ENCODE measurements around the gene YWHAG. TPM values are rescaled to one million over a fixed set of nuclear protein-coding genes. Genes with fewer than 3 reads are reported as not detected.
A peak's percentile ranks its signal among the peaks of the same experiment; 100 is the strongest.

The YWHAG gene
- total RNA-seq, 1 experiment from 2014 or later, result 241 TPM

- Histone ChIP-seq H2BK15ac (ENCODE audit: low read depth, low read length) (no peak overlapping the region), H3K56ac (ENCODE audit: insufficient read length, low read depth, low read length) (no peak overlapping the region), H2BK20ac (ENCODE audit: low read depth, low read length, poor library complexity, severe bottlenecking) (no peak overlapping the region), H3K9ac (ENCODE audit: extremely low read depth, insufficient read length, low read length) (no peak overlapping the region), H2AFZ (ENCODE audit: low read length) (no peak overlapping the region), H3K27ac (ENCODE audit: insufficient read length, low read depth, low read length) (no peak overlapping the region), H3K4me1 (ENCODE audit: insufficient read depth, low read length) (no peaks in the 10 kb centered on the region), H3K4me2 (ENCODE audit: insufficient read depth, insufficient read length, low read length) (no peak overlapping the region), H3K79me1 (ENCODE audit: insufficient read depth, low read depth, low read length, poor library complexity, severe bottlenecking) (peaks cover 9% of the 10 kb centered on the region), H2BK12ac (ENCODE audit: insufficient read length, low read depth, low read length) (no peak overlapping the region), H2BK120ac (ENCODE audit: low read depth, low read length, poor library complexity, severe bottlenecking) (no peak overlapping the region), H3K14ac (ENCODE audit: insufficient read depth, low read length) (no peak overlapping the region; the same call in 1 of the 2 replicates), H4K91ac (ENCODE audit: insufficient read length, low read depth, low read length) (no peak overlapping the region), H3K23me2 (ENCODE audit: insufficient read length, low read depth, low read length, poor library complexity, severe bottlenecking) (no peaks in the 10 kb centered on the region), H4K5ac (ENCODE audit: insufficient read length, low read depth, low read length) (no peak overlapping the region), H3T11ph (ENCODE audit: low read length) (no peak overlapping the region), H4K20me1 (ENCODE audit: control insufficient read depth, insufficient read depth, insufficient read length) (no peaks in the 10 kb centered on the region), H3K23ac (ENCODE audit: insufficient read length, low read depth, low read length) (no peak overlapping the region), H3K79me2 (ENCODE audit: insufficient read depth, low read length) (peaks cover 75% of the 10 kb centered on the region; the same call in 1 of the 2 replicates), H3K27me3 (ENCODE audit: insufficient read depth, low read length) (no peaks in the 10 kb centered on the region), H2BK5ac (ENCODE audit: insufficient read length, low read length) (no peak overlapping the region), H3K4ac (ENCODE audit: low read depth, low read length) (no peak overlapping the region), H4K8ac (replicated peaks; ENCODE audit: insufficient read length, low read depth, low read length) (no peak overlapping the region), H3K18ac (ENCODE audit: insufficient read length, low read depth, low read length) (no peak overlapping the region), H3K9me3 (ENCODE audit: control insufficient read depth, low read depth, low read length) (no peaks in the 10 kb centered on the region), H2AK5ac (ENCODE audit: insufficient read length, low read length) (no peak overlapping the region)
- no peaks in the 10 kb centered on the region for H3K27me3 Mint-ChIP-seq (ENCODE audit: low read depth)
- no peaks in the 10 kb centered on the region for H3K9me3 Mint-ChIP-seq
- H3K4me1 Mint-ChIP-seq, result peaks cover 37 to 38% of the 10 kb centered on the region in 2 experiments
- H3K27ac Mint-ChIP-seq, result peak overlapping the region; percentile 40 to 88 (median 75); a peak in 4 of 7 replicates
- no peak overlapping the region for H3K4me3 Mint-ChIP-seq
- peaks cover 64 to 91% (median 85%) of the 10 kb centered on the region in 3 experiments for H3K36me3 Mint-ChIP-seq (ENCODE audit: insufficient read depth in 1 of 3, low read depth in 3 of 3)
- no peak for DNase-seq
- no CpG with 5 or more reads among the region's 6 CpGs for WGBS (ENCODE audit: extremely low coverage, insufficient read length, low lambda C conversion rate)
- TF ChIP-seq CTCF (conservative IDR thresholded peaks at IDR 0.05), result no peak
Observed at GRCh38 chr7:76346097-76346496, 12.7 kb downstream of the YWHAG start.
